Stomach (tissue), 9 donors: ENCODE results near the gene CHCHD3. TPM values are rescaled to one million over a fixed set of nuclear protein-coding genes. Genes with fewer than 3 reads are reported as not detected.
"Not testable (repeated sequence)": the region's sequence is repeated elsewhere in the genome, so short reads cannot be mapped to it uniquely, and the experiment has no call there.

ENCODE experiments used
- DNase-seq, 2 donors: peaks; one replicate each; pipeline versions ENCODE4 v3.0.0 to v3.0.0-alpha.2; 2013 to 2019
- H3K27ac ChIP-seq, 5 donors: fragments of 200-600 bp in 4 of 5; sonication (generic) in 4 of 5; one replicate each; pipeline ENCODE4 v1.5.1; 2013 to 2019; ENCODE audit warnings: mild to moderate bottlenecking in 1 of 5, moderate library complexity in 1 of 5
- H3K27me3 ChIP-seq, 3 donors: fragments of 200-600 bp; sonication (generic); one replicate each; pipeline ENCODE4 v1.5.1; 2017 to 2019; ENCODE audit warnings: mixed run types in 1 of 3
- H3K36me3 ChIP-seq, 4 donors: fragments of 200-600 bp; sonication (generic); 1 replicate in 3 of 4; 2 replicates in 1 of 4; pipeline ENCODE4 v1.5.1; 2016 to 2019
- H3K4me1 ChIP-seq, 4 donors: fragments of 200-600 bp; sonication (generic); one replicate each; pipeline ENCODE4 v1.5.1; 2016 to 2019
- H3K4me3 ChIP-seq, 4 donors: fragments of 200-600 bp; sonication (generic) in 3 of 4; one replicate each; pipeline ENCODE4 v1.5.1; 2016 to 2019; ENCODE audit warnings: mild to moderate bottlenecking in 1 of 4
- H3K9me3 ChIP-seq, 4 donors: fragments of 200-600 bp; sonication (generic); one replicate each; pipeline ENCODE4 v1.5.1; 2016 to 2019
- CTCF ChIP-seq, 7 experiments: fragments of 450-650 bp in 4 of 7; fragments of 200-600 bp in 3 of 7; sonication (generic) in 3 of 7; IDR thresholded peaks; one replicate each; pipeline ENCODE4 v1.5.1; 2016 to 2019; ENCODE audit warnings: antibody characterized with exemption in 7 of 7, control low read depth in 2 of 7, mild to moderate bottlenecking in 1 of 7
- EP300 ChIP-seq: sonication (generic); formaldehyde crosslinking; IDR thresholded peaks from one replicate; pipeline ENCODE4 v1.6.1; 2017; ENCODE audit warnings: antibody characterized with exemption
- POLR2A ChIP-seq, 4 donors: fragments of 450-650 bp; IDR thresholded peaks; one replicate each; pipeline ENCODE4 v1.6.1; 2016; ENCODE audit warnings: antibody characterized with exemption in 4 of 4, control low read depth in 2 of 4, mild to moderate bottlenecking in 1 of 4, moderate library complexity in 1 of 4
- POLR2AphosphoS5 ChIP-seq, 3 donors: sonication (generic); formaldehyde crosslinking; IDR thresholded peaks; one replicate each; pipeline ENCODE4 v1.6.1; 2016; ENCODE audit warnings: antibody characterized with exemption in 3 of 3
- WGBS, 5 donors: extraction: QIAGEN DNeasy Blood & Tissue Kit in 3 of 5; methylation state at CpG; one replicate each; pipeline versions ENCODE4 v1.1.5 to v1.1.7; 2013 to 2018; 5-methylcytosine and 5-hydroxymethylcytosine counted together
- intact Hi-C: fragments of 100-400 bp; cut with DNase I; formaldehyde crosslinking; loops from one replicate; pipeline ENCODE4 v1.15.1; 2023; ENCODE audit warnings: low total_unique reads
- polyA plus RNA-seq, 3 donors: library from polyadenylated mRNA; stranded (reverse); fragments of 200-250 nt; gene quantifications; one replicate each; pipeline ENCODE4 v1.2.3, GENCODE V29; 2013
- total RNA-seq, 5 donors: library from RNA; depleted of rRNA; stranded (reverse); fragments of >200 nt; gene quantifications; one replicate each; pipeline versions ENCODE4 v1.1.0 to v1.2.3, GENCODE V29; 2014 to 2016
- donor health status: healthy with polysubstance abuse.
- donor health status: Bipolar disorder and iron deficiency.
- donor health status: healthy.

CHCHD3 gene
- total and polyA plus RNA-seq, 8 donors = 5.8 to 90.9 (median 39.9) TPM

- WGBS, 5 donors = 52 to 78% (median 64%) methylated on average over 4 of the region's 4 CpGs
- intact Hi-C loops = no loop called here
- DNase-seq = peak in 1 of 2 donors; percentile 19
These were observed 151.0 kb downstream of the CHCHD3 start for GRCh38 chr7:132930881-132931280.

GRCh38 chr7:132929944-132930343, 151.9 kb downstream of the CHCHD3 start:
- H3K4me1 ChIP-seq, H3K27ac ChIP-seq, H3K36me3 ChIP-seq, H3K27me3 ChIP-seq, intact Hi-C loops, H3K4me3 ChIP-seq, DNase-seq, H3K9me3 ChIP-seq: not testable (repeated sequence)
- 79 to 92% (median 90%) methylated on average over 5 of the region's 5 CpGs for WGBS, 5 donors

More at GRCh38 chr7:132930881-132931280, 151.0 kb downstream of the CHCHD3 start:
- Histone ChIP-seq H3K27ac (no peak overlapping the region), H3K9me3 (peaks cover 0 to 5% (median 2%) of the 10 kb centered on the region in 4 donors), H3K4me1 (no peaks in the 10 kb centered on the region), H3K36me3 (no peaks in the 10 kb centered on the region), H3K4me3 (no peak overlapping the region), H3K27me3 (no peaks in the 10 kb centered on the region)
- TF ChIP-seq CTCF (IDR thresholded peaks at IDR 0.05) (peak in 1 of 7 experiments; percentile 8), POLR2A (IDR thresholded peaks at IDR 0.05) (no peak), EP300 (no peak), POLR2AphosphoS5 (IDR thresholded peaks at IDR 0.05) (no peak)

- intact Hi-C loops = no loop called here
- TF ChIP-seq POLR2AphosphoS5 (IDR thresholded peaks at IDR 0.05) (no peak), CTCF (IDR thresholded peaks at IDR 0.05) (no peak), EP300 (no peak), POLR2A (IDR thresholded peaks at IDR 0.05) (no peak)
- Histone ChIP-seq H3K9me3 (no peaks in the 10 kb centered on the region), H3K36me3 (no peaks in the 10 kb centered on the region), H3K4me1 (no peaks in the 10 kb centered on the region), H3K4me3 (no peak overlapping the region), H3K27ac (no peak overlapping the region), H3K27me3 (no peaks in the 10 kb centered on the region)
- WGBS, 5 donors = 96 to 99% (median 96%) methylated on average over 4 of the region's 4 CpGs
- DNase-seq = no peak
These were observed 162.1 kb downstream of the CHCHD3 start for GRCh38 chr7:132919771-132920170.

- Histone ChIP-seq H3K9me3 (no peaks in the 10 kb centered on the region), H3K4me1 (no peaks in the 10 kb centered on the region), H3K27me3 (no peaks in the 10 kb centered on the region), H3K4me3 (no peak overlapping the region), H3K36me3 (peaks cover 0 to 11% (median 0%) of the 10 kb centered on the region in 4 donors), H3K27ac (no peak overlapping the region)
- 86 to 93% (median 89%) methylated on average over 2 of the region's 2 CpGs for WGBS, 5 donors
- intact Hi-C loops = no loop called here
- no peak for TF ChIP-seq POLR2AphosphoS5 (IDR thresholded peaks at IDR 0.05)
- TF ChIP-seq CTCF (IDR thresholded peaks at IDR 0.05) = no peak
- TF ChIP-seq POLR2A (IDR thresholded peaks at IDR 0.05) = no peak
- no peak for TF ChIP-seq EP300
- DNase-seq = no peak
These were observed 166.2 kb downstream of the CHCHD3 start for GRCh38 chr7:132915647-132916046.

- WGBS, 5 donors = 90 to 96% (median 92%) methylated on average over 5 of the region's 5 CpGs
These were observed 171.2 kb downstream of the CHCHD3 start for GRCh38 chr7:132910657-132911056.

More at GRCh38 chr7:132910657-132911056, 171.2 kb downstream of the CHCHD3 start:
- H3K9me3 ChIP-seq = no peaks in the 10 kb centered on the region
- intact Hi-C loops = no loop called here
- no peak overlapping the region for H3K4me3 ChIP-seq
- TF ChIP-seq POLR2A (IDR thresholded peaks at IDR 0.05) (no peak), CTCF (IDR thresholded peaks at IDR 0.05) (no peak)
- H3K27ac ChIP-seq = no peak overlapping the region
- H3K27me3 ChIP-seq = no peaks in the 10 kb centered on the region
- no peaks in the 10 kb centered on the region for H3K4me1 ChIP-seq
- H3K36me3 ChIP-seq = peaks cover 0 to 11% (median 3%) of the 10 kb centered on the region in 4 donors
- no peak for DNase-seq
